Chondrocyte (in vitro differentiated cells): ENCODE data around the gene ZIC5. TPM values are rescaled to one million over a fixed set of nuclear protein-coding genes. Genes with fewer than 3 reads are reported as not detected.
"Not testable (repeated sequence)": the region's sequence is repeated elsewhere in the genome, so short reads cannot be mapped to it uniquely, and the experiment has no call there.

Experiments
- DNase-seq: peaks from one replicate; pipeline ENCODE4 v3.0.0; 2021; ENCODE audit warnings: mixed read lengths, low spot score
- H3K27ac Mint-ChIP-seq: one replicate; pipeline ENCODE4 v1.8.0; 2021; ENCODE audit warnings: mild to moderate bottlenecking, moderate library complexity, mixed read lengths; ENCODE audit not compliant: unreplicated experiment
- H3K27me3 Mint-ChIP-seq: 2 replicates; pipeline ENCODE4 v1.8.0; 2021; ENCODE audit warnings: low read depth, mixed read lengths
- H3K36me3 Mint-ChIP-seq: 2 replicates; pipeline ENCODE4 v1.8.0; 2021; ENCODE audit warnings: low read depth, mixed read lengths
- H3K4me1 Mint-ChIP-seq: 2 replicates; pipeline ENCODE4 v1.8.0; 2021; ENCODE audit warnings: low read depth, mild to moderate bottlenecking, mixed read lengths
- H3K4me3 Mint-ChIP-seq: one replicate; pipeline ENCODE4 v1.8.0; 2021; ENCODE audit warnings: mild to moderate bottlenecking, moderate library complexity, mixed read lengths; ENCODE audit not compliant: unreplicated experiment
- H3K9me3 Mint-ChIP-seq: 2 replicates; pipeline ENCODE4 v1.8.0; 2021; ENCODE audit warnings: low read depth, mixed read lengths
- CTCF ChIP-seq: fragments of 200-600 bp; sonication (generic); IDR thresholded peaks from 2 replicates; pipeline ENCODE4 v1.5.0; 2021; ENCODE audit warnings: antibody characterized with exemption, mild to moderate bottlenecking, moderate library complexity
- total RNA-seq: library from RNA; stranded (reverse); gene quantifications from 3 replicates; pipeline ENCODE4 v1.2.1, GENCODE V29; 2021

ZIC5 gene
- total RNA-seq, 1 donor from 2014 or later = 3.1 TPM

- peaks cover 2% of the 10 kb centered on the region for H3K36me3 Mint-ChIP-seq
- no peaks in the 10 kb centered on the region for H3K9me3 Mint-ChIP-seq
- H3K27me3 Mint-ChIP-seq = peaks cover 26% of the 10 kb centered on the region
- TF ChIP-seq CTCF = peak; percentile 15
- H3K4me3 Mint-ChIP-seq = peak overlapping the region; percentile 35
- H3K4me1 Mint-ChIP-seq = peaks cover 24% of the 10 kb centered on the region
- no peak for DNase-seq
- no peak overlapping the region for H3K27ac Mint-ChIP-seq
Measured at GRCh38 chr13:99956473-99957349, 14.9 kb downstream of the ZIC5 start.

GRCh38 chr13:99955747-99956472 lies 15.7 kb downstream of the ZIC5 start:
- Mint-ChIP-seq H3K4me1 (peaks cover 24% of the 10 kb centered on the region), H3K27ac (no peak overlapping the region)
- DNase-seq = no peak

GRCh38 chr13:99955107-99955746 lies 16.3 kb downstream of the ZIC5 start:
- Mint-ChIP-seq H3K36me3 (peaks cover 2% of the 10 kb centered on the region), H3K4me1 (peaks cover 28% of the 10 kb centered on the region), H3K9me3 (no peaks in the 10 kb centered on the region), H3K27me3 (peaks cover 26% of the 10 kb centered on the region), H3K4me3 (no peak overlapping the region), H3K27ac (no peak overlapping the region)
- TF ChIP-seq CTCF = no peak
- no peak for DNase-seq

More at GRCh38 chr13:99955747-99956472, 15.7 kb downstream of the ZIC5 start:
- H3K9me3 Mint-ChIP-seq = no peaks in the 10 kb centered on the region
- H3K36me3 Mint-ChIP-seq = peaks cover 2% of the 10 kb centered on the region
- H3K4me3 Mint-ChIP-seq = peak overlapping the region; percentile 40
- peaks cover 26% of the 10 kb centered on the region for H3K27me3 Mint-ChIP-seq
- no peak for TF ChIP-seq CTCF

GRCh38 chr13:99953138-99953755 lies 18.3 kb downstream of the ZIC5 start:
- no peak for DNase-seq
- no peaks in the 10 kb centered on the region for H3K9me3 Mint-ChIP-seq
- no peak for TF ChIP-seq CTCF
- H3K4me3 Mint-ChIP-seq = no peak overlapping the region
- no peaks in the 10 kb centered on the region for H3K36me3 Mint-ChIP-seq
- H3K27me3 Mint-ChIP-seq = peaks cover 14% of the 10 kb centered on the region
- no peak overlapping the region for H3K27ac Mint-ChIP-seq
- H3K4me1 Mint-ChIP-seq = peaks cover 35% of the 10 kb centered on the region

GRCh38 chr13:99951666-99952065 lies 19.9 kb downstream of the ZIC5 start:
- not testable (repeated sequence) for H3K4me3 Mint-ChIP-seq, H3K36me3 Mint-ChIP-seq, DNase-seq, H3K27ac Mint-ChIP-seq, H3K27me3 Mint-ChIP-seq, H3K9me3 Mint-ChIP-seq
- peaks cover 35% of the 10 kb centered on the region for H3K4me1 Mint-ChIP-seq
